Measurements from ENCODE around the gene MOK. TPM values are rescaled to one million over a fixed set of nuclear protein-coding genes. Genes with fewer than 3 reads are reported as not detected.

MOK gene
- total RNA-seq, 1 donor from 2014 or later, result 28.1 TPM

DNA sequence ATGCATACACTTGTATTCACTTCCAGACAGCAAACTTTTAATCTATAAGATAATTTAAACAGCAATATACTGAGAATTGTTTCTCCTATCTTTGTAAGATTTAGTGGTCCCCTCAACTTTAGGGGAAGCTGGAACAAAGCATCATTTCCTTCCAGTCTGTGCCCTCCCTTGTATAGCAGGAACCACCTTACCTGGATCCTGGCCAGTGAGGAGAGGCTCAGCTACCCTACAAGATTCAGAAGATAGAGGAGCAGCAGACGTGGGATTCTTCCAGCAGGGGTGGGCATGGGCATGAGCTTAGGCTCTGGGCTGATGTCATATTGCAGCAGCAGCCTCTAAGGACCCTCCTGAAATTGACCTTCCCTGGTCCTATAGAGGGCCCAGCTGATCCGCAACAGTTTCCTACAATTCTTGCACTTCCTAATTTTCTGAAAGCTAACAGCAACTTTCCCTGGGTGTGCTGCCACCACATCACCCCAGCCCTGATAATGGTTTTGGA, 21.3 kb downstream of the MOK start:
- no peak for DNase-seq

- no peak for DNase-seq
Measured at GRCh38 chr14:102282751-102283465, 22.1 kb downstream of the MOK start.

DNA sequence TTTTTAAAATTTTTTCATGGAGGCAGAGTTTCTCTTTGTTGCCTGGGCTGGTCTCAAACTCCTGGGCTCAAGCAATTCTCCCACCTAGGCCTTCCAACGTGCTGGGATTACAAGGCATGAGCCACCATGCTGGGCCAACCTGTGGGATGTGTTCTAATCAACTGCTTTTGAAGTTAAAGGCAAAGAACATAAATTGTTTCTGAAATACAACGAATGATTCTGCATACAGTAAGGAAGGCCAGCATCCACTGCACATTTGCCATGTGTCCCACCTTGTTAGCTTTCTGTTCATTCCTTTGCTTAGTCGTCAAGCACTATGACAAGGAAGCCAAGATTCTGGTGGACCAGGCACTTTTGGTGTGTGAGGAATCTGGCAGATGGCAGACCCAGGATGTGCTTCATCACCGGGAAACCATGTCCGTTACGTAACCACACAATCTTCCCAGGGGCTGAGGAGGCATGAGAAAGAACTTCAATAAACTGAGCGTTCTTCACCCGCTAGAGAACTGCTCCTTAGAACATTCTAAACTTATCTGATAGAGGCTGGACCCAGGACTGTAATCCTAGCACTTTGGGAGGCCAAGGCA, 24.5 kb downstream of the MOK start:
- DNase-seq, result no peak

- DNase-seq, result no peak
Measured at GRCh38 chr14:102279688-102280348, 25.1 kb downstream of the MOK start.

DNA sequence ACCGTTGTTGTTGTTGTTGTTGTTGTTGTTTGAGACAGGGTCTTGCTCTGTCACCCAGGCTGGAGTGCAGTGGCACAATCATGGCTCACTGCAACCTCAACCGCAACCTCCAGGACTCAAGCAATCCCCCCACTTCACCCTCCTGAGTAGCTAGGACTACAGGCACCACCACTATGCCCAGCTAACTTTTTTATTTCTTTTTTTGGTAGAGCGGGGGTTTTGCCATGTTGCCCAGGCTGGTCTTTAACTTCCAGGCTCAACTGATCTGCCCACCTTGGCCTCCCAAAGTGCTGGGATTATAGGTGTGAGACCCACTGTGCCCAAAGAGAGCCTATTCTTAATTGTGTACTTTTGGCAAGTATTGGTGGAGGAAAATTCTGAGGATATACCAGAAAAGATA, 25.7 kb downstream of the MOK start:
- DNase-seq, result no peak

DNA sequence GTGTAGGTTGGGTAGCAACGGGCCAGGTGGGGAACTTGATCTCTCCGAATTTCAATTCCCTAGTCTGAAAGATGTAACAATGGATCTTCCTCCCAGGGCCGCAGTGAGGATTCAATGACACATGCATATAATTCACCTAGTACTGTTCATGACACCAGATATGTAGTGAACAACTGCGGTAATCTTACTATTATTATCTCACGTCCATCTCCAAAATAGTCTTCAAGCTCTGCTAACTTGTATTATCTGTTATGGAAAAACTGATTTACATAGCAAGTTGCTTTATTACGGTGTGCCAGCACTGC, 26.4 kb downstream of the MOK start:
- DNase-seq, result no peak

DNA sequence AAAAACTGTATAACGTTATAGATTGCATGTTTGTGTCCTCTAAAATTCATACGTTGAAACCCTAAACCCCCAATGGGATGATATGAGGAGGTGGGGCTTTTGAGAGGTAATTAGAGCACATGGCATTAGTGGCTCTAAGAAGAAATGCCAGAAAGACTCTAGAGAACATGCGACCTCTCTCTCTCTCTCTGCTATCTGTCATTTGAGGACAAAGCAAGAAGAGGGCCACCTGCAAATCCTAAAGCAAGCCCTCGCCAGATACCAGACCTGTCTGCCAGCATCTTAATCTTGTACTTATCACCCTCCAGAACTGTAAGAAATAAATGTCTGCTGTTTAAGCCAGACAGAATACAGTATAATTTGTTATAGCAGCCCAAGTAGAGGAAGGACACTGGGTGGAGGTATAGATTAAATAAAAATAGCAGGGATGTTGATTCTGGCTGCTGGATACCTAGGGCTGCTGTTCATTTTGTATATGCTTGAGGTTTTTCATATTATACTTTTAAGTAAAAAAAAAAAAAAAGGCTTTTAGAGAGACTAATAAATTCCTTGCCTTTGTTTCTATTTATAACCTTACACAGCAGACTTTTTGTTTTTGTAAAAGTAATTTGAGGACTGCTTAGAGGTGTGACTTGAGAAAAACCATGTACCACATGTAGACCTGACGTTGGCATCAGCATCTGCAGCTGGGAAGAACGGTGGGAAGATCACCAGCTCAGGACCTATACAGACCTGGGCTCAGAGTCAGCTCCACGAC, 26.9 kb downstream of the MOK start:
- no peak for DNase-seq

GRCh38 chr14:102275866-102276265, 29.1 kb downstream of the MOK start:
- no peak for DNase-seq

DNA sequence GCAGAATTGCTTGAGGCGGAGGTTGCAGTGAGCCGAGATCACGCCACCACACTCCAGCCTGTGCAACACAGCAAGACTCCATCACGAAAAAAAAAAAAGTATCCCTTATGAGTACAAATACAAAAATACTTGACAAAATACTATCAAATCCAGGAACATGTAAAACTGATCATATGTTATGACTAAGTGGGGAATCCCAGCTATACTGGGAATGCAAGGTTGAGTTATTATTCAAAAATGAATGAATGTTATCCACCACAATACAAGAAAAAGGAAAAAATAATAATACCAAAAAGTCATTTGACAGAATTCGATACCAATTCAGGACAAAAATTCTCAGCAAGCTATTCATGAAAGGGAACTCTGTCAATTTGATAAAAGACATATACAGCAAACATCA, 32.6 kb downstream of the MOK start:
- no peak for DNase-seq

GRCh38 chr14:102264775-102265174, 40.2 kb downstream of the MOK start:
- DNase-seq, result no peak

- DNase-seq, result no peak
Measured at GRCh38 chr14:102264355-102264754, 40.6 kb downstream of the MOK start.

DNA sequence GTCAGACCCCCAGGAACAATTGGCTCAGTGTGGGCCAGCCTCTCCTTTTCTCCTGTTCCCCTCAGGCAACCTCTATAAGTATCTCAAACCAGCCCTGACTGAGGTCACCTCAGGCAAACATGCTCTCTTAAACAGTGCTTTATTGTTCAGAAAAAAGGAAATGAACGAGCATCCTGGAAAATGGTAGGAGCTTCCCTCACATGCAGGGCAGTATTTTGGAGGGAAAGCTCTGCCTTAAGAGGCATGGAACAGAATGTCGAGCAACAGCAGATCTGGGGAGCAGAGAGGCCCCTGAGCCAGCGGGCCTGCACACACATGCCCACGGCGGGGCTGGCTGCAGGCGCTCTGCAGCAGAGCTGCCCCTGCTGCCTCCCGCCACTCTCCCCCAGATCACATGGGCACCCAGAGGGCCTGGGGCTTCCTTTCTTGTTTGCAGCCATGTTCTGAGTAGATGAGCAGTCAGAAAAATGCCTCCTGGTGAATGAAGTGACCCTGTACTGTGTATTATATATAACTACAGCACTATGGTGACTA, 42.0 kb downstream of the MOK start:
- DNase-seq, result no peak

DNA sequence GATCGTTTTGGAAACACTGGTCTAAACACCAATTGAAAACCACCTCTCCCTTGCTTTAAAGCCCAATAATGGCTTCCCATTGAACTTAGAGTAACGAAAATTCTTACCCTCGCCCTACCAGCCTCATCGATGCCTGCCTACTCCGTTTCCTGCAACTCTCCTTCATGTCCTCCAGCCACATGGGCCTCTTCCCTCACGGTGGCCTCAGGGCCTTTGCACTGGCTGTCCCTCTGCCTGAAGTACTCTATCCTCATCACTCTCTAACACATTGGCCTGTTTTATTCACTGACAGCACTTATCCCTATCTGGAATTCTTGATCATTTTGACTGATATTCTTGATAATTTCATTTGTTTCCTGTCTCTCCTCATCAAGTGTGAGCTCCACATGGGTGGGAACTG, 46.8 kb downstream of the MOK start:
- no peak for DNase-seq

- DNase-seq, result no peak
Measured at GRCh38 chr14:102256716-102257115, 48.2 kb downstream of the MOK start.

DNA sequence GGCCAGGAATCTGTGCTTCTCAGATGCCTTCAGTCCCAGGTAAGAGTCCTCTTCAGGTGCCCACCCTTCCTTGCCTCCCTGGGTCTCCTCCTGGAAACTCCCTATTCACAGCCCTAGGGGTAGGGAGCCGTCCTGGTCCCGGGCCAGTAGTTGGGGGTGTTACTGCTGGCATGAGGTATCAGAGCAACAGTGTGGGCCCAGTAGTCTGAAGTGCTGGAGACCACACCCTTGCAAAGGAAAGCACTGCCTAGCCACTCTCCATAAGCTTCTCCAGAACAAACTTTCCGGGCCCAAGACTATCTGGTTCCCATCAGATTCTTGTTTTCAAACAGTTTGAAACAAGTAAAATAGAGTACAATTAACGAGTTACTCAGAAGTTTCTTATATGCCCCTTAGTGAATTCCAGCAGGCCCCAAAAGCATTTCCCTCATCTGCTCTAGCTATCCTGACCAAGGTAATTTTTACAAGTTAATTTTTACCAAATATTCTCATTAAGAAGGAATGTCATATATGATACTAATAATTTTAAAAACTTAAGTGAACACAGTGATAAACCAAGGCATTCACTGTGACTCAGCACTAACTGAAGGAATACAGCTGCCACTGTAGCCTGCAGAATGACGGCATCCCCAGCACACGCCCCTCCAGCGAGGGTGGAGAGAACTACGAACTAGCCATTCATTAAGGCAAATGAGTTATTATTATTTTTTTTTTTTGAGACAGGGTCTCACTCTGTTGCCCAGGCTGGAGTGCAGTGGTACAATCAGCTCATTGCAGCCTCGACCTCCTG, 49.4 kb downstream of the MOK start:
- no peak for DNase-seq

DNA sequence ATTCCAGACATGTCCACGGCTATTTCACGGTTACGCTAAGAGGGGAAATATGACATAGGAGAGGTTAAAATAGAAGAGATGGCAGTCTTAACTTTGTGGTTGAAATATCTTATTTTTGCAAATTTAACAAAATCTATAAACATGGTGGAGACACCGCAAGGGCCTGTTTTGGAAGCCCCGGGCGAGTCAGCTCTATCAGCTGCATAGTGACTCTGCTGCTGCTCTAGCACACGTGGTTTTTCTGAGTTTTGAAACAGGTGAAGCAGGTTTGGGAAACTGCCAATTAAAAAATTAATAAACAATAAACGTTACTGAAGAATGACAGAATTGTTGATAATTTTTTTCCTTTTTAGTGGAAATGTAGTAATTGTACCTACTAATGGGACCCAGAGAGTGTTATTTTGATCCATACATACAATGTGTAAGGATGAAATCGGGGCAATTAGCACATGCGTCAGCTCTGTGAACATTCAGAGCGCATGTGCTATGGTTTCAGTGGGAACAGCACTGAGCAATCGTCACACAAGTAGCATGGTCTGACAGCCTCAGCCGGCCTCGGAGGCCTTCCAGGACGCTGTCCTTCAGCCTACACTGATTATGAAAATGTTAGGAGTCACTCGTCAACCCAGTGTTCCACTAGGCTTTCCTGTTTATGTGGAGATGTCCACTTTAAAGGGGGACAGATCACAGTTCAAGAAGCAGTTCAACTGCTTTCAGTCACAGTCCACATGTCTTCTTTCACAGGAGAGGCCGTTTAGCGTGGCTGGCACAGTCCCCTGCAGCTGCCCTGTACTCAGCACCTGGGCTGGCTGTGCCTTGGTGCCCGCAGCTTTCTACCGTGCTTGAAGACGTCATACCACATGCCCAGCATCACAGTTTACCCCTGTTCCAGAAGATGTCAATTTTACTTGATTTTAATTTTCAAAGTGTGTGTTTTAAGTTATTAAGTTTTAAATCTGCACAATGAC, 51.8 kb downstream of the MOK start:
- no peak for DNase-seq

- DNase-seq, result no peak
Measured at GRCh38 chr14:102251161-102251560, 53.8 kb downstream of the MOK start.

- no peak for DNase-seq
Measured at GRCh38 chr14:102250636-102251035, 54.3 kb downstream of the MOK start.

DNA sequence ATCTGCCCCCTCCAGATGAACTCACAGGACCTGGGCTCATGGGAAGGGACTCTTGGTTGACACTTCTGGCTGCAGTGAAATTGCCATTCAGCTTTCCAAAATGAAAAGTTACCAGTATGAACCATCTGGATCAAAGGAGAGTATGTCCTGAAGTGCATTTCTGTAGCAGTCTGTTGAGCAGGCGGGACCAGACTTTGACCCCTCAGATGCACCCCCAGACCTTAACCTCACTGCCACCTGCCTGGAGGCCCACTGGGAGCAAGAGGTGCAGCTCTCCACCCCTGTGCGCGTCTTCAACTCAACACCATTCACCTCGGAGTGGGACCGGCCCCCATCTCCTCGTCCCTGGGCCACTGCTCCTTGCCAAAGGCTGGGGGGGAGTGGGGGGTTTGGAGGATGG, 55.0 kb downstream of the MOK start:
- DNase-seq, result no peak

DNA sequence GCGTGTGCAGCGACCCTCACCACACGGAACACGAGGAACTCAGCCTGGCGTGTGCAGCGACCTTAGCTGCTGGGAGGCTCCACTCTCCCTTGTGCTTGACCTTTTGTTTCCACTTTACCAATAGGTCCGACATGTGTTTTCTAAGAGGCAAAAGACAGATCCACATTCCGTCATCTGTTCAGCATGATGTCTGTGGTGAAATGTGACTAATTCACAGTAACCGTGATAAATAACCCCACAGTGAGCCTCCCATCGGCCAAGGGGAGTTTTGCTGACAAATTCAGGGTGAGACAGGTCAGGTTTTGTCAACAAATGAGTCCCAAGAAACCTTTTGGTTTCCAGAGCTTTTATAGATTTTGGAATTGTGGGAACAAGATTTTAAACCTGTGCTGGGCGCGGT, 55.9 kb downstream of the MOK start:
- DNase-seq, result no peak

GRCh38 chr14:102248121-102248520, 56.8 kb downstream of the MOK start:
- DNase-seq, result no peak
